Measurements from ENCODE around the gene MEX3C.

The MEX3C gene

GRCh38 chr18:51197661-51198424, at the start of gene MEX3C:
Gene MEX3C, minus strand, starts transcription at chr18:51197681. Its CDS starts 361 bp downstream, at chr18:51197320.
- peak; percentile 99 for DNase-seq

DNA sequence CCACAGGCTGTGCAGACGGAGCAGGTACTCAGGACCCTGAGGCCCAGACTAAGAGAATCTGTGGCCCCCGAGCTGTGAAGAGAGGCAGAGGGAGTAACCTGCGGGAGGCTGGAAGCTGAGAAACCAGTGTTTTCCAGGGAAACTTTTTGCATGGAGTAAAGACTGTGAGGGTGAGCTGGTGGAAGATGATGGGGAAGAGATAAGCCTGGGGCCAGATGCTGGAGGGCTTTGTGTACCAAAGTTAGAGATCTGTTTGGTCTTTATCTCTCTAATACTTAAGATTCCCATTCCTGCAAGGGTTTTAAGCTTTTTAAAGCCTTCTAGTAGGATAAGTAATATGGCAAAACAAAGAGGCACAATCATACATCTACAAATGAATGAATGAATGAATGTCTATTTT, 43.7 kb upstream of the MEX3C start:
- no peak for DNase-seq

GRCh38 chr18:51236225-51236624, 38.7 kb upstream of the MEX3C start:
- no peak for DNase-seq

GRCh38 chr18:51235009-51235789, 37.7 kb upstream of the MEX3C start:
- DNase-seq, result no peak

- no peak for DNase-seq
Measured at GRCh38 chr18:51234117-51235008, 36.9 kb upstream of the MEX3C start.

DNA sequence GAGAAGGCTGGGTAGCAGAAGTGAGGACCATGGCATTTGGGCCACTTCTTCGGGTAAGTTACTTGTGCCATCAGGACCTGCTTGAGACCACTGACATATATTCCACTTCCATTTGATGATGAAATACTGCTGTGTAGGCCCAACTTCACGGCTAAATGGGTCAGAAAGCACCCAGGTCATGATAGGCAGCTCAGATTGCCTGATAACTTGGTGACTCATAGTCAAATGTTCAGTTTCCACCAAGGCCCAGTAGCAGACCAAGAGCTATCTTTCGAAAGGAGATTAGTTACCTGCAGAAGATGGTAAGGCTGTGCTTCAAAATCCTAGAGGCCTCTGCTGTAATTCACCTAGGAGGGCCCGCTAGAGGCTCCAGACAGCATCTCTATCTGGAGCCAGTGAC, 31.8 kb upstream of the MEX3C start:
- no peak for DNase-seq

DNA sequence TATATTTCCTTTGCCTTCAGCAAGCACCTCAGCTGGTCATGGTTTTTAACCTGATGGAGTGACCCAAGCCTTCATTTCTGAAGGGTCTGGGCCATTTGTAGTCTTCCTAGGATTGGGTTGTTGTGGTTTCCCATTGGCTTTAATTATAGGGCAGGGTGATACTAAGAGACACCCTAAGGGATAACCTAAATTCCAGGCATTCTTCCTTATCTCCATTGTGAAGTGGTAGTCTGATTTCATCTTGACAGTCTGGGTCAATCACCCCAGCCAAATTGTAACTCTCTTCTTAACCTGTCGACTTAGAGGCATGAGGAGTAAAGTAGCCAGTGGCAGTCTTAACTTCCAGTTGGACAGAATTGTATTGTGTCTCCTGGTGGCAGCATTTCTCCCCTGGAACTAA, 30.2 kb upstream of the MEX3C start:
- DNase-seq, result no peak

GRCh38 chr18:51226587-51227350, 29.3 kb upstream of the MEX3C start:
- no peak for DNase-seq

DNA sequence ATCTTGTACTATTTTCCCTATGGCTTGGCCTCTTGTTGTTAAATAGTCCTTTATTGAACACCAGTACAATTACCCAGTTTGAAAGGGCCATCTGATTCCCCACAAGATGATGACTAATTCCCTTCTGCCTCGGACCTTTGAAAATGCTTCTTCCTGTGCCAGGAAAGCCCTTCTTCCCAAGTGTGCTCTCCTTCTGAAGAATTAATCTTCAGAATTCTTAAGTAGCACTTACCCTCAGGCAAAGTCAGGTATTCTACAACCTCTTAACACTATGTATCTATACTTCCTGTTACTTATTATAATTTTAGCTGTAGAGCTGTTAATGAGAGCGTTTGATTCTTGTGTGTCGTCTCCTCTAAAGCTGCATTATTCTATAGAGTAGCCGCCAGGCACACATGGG, 28.6 kb upstream of the MEX3C start:
- no peak for DNase-seq

- DNase-seq, result no peak
Measured at GRCh38 chr18:51212606-51213005, 15.1 kb upstream of the MEX3C start.

GRCh38 chr18:51211552-51211951, 14.1 kb upstream of the MEX3C start:
- no peak for DNase-seq

DNA sequence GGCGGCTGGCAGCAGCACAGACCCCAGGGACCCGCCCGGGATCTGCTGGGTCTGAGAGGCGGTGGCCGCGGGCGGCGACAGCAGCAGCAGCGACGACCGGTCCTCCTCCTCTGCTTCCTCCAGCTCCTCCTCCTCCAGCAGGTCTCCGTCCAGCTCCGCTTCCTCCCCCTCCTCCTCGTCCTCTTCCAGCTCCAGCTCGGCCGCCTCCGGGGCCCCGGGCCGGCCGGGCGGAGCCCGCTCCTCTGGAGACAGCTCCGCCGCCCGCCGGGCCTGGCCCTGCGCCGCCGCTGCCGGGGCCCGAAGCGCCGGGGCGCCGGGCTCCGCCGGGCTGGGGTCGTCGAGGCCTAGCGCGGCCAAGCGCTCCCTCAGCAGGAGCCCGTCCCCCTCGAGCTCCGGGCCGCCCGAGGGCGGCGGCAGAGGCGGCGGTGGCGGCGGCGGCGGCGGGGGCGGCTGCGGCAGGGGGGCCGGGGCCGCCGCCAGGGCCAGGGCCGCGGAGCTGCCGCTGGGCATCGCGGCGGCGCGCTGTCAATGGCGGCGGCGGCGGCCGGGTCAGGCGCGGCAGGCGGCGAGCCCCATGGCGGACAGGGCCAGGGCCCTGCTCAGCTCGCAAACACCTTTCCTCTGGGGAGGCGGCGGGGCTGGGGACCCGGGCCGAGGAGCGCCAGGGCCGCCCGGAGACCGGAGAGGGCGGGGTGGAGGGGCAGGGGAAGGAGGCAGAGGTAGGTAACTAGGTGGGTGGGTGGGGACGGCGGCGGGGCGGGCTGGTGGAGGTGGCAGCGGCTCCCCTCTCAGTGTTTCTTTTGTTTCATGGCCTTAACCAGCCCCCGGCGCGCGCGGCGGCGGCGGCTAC, 445 bp downstream of the MEX3C start:
- peak; percentile 8 for DNase-seq

GRCh38 chr18:51196118-51196810, 1.2 kb downstream of the MEX3C start:
- no peak for DNase-seq

DNA sequence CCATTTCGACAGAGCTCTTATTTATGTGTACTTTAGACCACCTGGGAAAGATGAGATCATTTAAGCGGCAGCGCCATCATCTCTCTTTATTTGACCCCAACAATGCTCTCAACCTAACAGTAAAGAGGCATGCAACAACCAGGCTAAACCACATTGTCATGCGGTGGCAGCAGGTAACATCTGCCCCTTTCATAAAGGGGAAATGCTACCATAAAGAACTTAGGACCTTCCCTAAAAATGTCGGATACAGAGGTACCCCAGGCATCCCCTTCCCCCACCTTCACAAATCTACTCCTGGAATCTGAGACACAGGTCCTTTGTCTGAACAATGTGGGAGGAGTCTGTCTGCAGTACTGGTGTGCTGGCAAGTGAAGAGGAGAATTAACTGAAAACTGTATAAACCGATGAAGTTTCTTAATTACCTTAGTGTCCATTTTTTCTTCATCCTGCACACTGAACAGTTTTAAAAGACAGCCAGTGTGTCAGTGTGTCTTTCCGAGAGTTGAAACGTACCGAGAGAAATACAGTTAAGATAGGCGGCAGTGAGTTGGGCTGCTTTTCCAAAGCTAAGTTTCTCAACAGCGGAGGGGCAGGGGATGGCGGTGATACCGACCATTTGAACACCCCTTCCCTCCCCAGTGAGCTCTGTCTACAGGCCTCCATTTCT, 1.9 kb downstream of the MEX3C start:
- DNase-seq, result peak; percentile 77

DNA sequence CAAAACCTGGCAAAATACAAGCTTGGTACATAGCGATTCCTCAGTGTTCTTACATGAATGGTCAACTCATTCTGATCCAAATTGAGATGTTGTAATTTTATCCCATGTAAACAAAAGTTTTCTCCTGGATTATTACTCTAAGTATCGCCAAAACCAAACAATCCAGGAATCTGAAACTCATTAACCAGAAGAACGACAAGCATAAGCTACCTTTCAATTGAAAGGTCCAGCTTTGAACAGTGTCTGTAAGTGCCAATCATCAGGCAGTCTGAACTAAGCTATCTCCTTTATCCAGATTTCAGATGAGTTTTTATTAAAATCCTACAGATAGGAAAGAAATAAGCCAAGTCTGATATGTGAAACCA, 2.4 kb downstream of the MEX3C start:
- DNase-seq, result no peak

- DNase-seq, result no peak
Measured at GRCh38 chr18:51194604-51195003, 2.9 kb downstream of the MEX3C start.

DNA sequence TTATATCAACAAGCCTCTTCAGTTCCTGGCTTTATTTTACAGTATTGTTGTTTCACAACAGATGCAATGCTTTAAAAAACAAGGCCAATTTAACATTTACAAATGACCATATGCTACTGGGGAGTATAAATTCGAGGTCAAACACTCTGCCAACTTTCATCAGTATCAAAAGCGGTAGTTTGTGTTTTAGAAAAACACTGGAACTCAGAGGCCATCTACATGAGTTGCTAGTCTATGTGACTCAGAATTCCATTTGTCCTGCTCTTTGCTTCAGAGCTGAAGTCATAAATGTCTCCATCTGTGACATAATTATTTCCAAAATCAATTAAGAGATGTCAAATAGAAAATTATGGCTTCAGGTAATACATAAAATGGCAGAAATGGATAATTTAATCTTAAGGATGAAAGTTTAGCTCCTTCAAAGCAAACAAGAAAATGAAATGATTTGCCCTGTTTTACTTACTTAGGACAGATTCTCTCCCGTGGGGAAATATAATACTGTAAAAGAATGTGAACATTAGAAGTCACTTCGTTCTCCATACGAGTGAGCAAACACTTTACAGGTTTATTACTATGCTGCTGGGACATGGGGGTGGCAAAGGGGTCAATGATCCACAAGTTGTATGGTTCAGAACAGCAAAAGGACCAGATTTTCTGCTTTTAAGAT, 3.7 kb downstream of the MEX3C start:
- DNase-seq, result no peak

DNA sequence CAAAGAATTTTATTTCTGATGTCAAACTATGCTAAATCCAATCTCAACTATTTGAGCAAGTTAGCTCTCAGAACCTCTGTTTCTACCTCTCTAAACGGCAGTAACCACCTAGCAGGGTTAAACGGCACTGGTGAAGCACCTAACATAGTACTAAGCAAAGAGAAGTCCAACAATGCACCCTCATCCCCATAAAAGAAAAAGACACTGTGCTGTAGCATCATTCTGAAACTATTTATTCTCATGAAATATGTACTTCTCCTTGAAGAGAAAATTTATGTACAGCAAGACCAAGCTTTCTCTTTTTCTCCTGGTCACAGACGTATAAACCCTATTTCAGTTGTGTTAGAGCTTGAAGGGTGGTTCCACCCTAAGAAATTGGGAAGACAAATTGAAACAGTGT, 4.8 kb downstream of the MEX3C start:
- no peak for DNase-seq

GRCh38 chr18:51192026-51192425, 5.5 kb downstream of the MEX3C start:
- DNase-seq, result no peak
